Smooth muscle cell (in vitro differentiated cells): ENCODE measurements around the gene PTPRG. TPM values are rescaled to one million over a fixed set of nuclear protein-coding genes. Genes with fewer than 3 reads are reported as not detected.

Source experiments
- DNase-seq: peaks from one replicate; lab custom pipeline; 2025; ENCODE audit not compliant: unreplicated experiment; lab: John Stamatoyannopoulos, UW
- H2AFZ ChIP-seq: fragments of 200-600 bp; sonication (generic); 2 replicates; pipeline ENCODE4 v1.6.0; 2016; ENCODE audit warnings: antibody characterized with exemption, low read depth, mild to moderate bottlenecking
- H3F3A ChIP-seq: fragments of 200-600 bp; sonication (generic); 2 replicates; pipeline ENCODE4 v1.6.0; 2017; ENCODE audit warnings: antibody characterized with exemption, low read depth
- H3K27ac ChIP-seq: fragments of 200-600 bp; sonication (generic); 2 replicates; pipeline ENCODE4 v1.5.1; 2016; ENCODE audit warnings: low read depth, mild to moderate bottlenecking
- H3K27me3 ChIP-seq: fragments of 200-600 bp; sonication (generic); 2 replicates; pipeline ENCODE4 v1.6.1; 2016; ENCODE audit warnings: low read depth, mild to moderate bottlenecking
- H3K36me3 ChIP-seq: fragments of 200-600 bp; sonication (generic); 2 replicates; pipeline ENCODE4 v1.5.1; 2016; ENCODE audit warnings: low read depth
- H3K4me1 ChIP-seq: fragments of 200-600 bp; sonication (generic); 2 replicates; pipeline ENCODE4 v1.5.1; 2016; ENCODE audit warnings: low read depth
- H3K4me2 ChIP-seq: fragments of 200-600 bp; sonication (generic); 2 replicates; pipeline ENCODE4 v1.6.0; 2016; ENCODE audit warnings: mild to moderate bottlenecking
- H3K4me3 ChIP-seq: fragments of 200-600 bp; sonication (generic); 2 replicates; pipeline ENCODE4 v1.5.1; 2016; ENCODE audit warnings: mild to moderate bottlenecking
- H3K79me2 ChIP-seq: fragments of 200-600 bp; sonication (generic); 2 replicates; pipeline ENCODE4 v1.6.0; 2016; ENCODE audit warnings: low read depth, mild to moderate bottlenecking
- H3K9ac ChIP-seq: fragments of 200-600 bp; sonication (generic); 2 replicates; pipeline ENCODE4 v1.6.0; 2016; ENCODE audit warnings: low read depth
- H3K9me3 ChIP-seq: fragments of 200-600 bp; sonication (generic); replicated peaks from 2 replicates; pipeline ENCODE4 v1.5.1; 2016; ENCODE audit warnings: low read depth
- H4K20me1 ChIP-seq: fragments of 200-600 bp; sonication (generic); 2 replicates; pipeline ENCODE4 v1.6.0; 2016; ENCODE audit warnings: low read depth
- CTCF ChIP-seq: fragments of 200-600 bp; sonication (generic); IDR thresholded peaks from 2 replicates; pipeline ENCODE4 v1.5.1; 2017; ENCODE audit warnings: borderline replicate concordance, mild to moderate bottlenecking, antibody characterized with exemption; ENCODE audit not compliant: insufficient read depth, poor library complexity, severe bottlenecking
- WGBS: methylation state at CpG from one replicate; pipeline ENCODE4 v1.1.7; 2016; ENCODE audit warnings: low lambda C conversion rate; 5-methylcytosine and 5-hydroxymethylcytosine counted together
- polyA plus RNA-seq: library from polyadenylated mRNA; unstranded; fragments of >200 nt; fragmentation: Nextera tagmentation; extraction: Ambion mirVana; gene quantifications from 2 replicates; pipeline ENCODE4 v1.2.1, GENCODE V29; 2016
- total RNA-seq: library from RNA; depleted of rRNA; stranded (reverse); fragments of >200 nt; gene quantifications from 2 replicates; pipeline ENCODE4 v1.2.3, GENCODE V29; 2014

The PTPRG gene
- total and polyA plus RNA-seq, 2 experiments from 2014 or later, result 21.2 to 87.3 TPM

DNA sequence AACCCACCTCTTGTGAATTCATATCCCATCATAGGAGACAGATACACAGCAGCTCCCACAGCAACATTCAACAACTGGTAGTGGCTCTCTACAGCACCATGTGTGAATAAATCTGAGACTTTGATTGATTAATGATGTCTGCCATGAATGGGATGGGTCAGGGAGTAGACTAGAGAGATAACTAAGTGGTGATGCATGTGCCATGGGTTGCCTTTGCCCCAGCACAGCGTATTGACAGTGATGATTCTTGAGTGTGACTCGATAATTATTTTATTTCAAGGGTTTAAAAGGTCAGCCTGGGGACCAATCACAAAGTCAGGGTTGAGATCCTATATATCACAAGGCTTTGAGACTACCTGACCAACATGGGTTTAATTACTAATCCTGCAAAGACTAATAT, 295.9 kb downstream of the PTPRG start:
- peaks cover 78% of the 10 kb centered on the region for H4K20me1 ChIP-seq
- no peak overlapping the region for H3K27ac ChIP-seq
- DNase-seq, result no peak
- no peaks in the 10 kb centered on the region for H3K27me3 ChIP-seq
- peaks cover 5% of the 10 kb centered on the region for H3K4me1 ChIP-seq
- no peak overlapping the region for H3K4me2 ChIP-seq
- H3K9me3 ChIP-seq, result no peaks in the 10 kb centered on the region
- H2AFZ ChIP-seq, result no peak overlapping the region
- H3K4me3 ChIP-seq, result no peak overlapping the region
- no peak for TF ChIP-seq CTCF
- 96% methylated on average over 2 of the region's 2 CpGs for WGBS
- peaks cover 28% of the 10 kb centered on the region for H3K79me2 ChIP-seq
- H3F3A ChIP-seq, result no peaks in the 10 kb centered on the region
- no peaks in the 10 kb centered on the region for H3K36me3 ChIP-seq
- no peak overlapping the region for H3K9ac ChIP-seq

GRCh38 chr3:61858054-61858453, 296.7 kb downstream of the PTPRG start:
- Histone ChIP-seq H3K36me3 (no peaks in the 10 kb centered on the region), H3F3A (no peaks in the 10 kb centered on the region), H3K79me2 (peaks cover 24% of the 10 kb centered on the region), H2AFZ (no peak overlapping the region), H3K9ac (no peak overlapping the region), H3K27me3 (no peaks in the 10 kb centered on the region), H3K4me2 (no peak overlapping the region), H4K20me1 (peaks cover 78% of the 10 kb centered on the region), H3K4me3 (no peak overlapping the region), H3K4me1 (peaks cover 5% of the 10 kb centered on the region), H3K27ac (no peak overlapping the region), H3K9me3 (no peaks in the 10 kb centered on the region)
- 24% methylated on average over 2 of the region's 2 CpGs for whole genome bisulfite sequencing
- TF ChIP-seq CTCF, result peak; percentile 31
- no peak for DNase-seq

DNA sequence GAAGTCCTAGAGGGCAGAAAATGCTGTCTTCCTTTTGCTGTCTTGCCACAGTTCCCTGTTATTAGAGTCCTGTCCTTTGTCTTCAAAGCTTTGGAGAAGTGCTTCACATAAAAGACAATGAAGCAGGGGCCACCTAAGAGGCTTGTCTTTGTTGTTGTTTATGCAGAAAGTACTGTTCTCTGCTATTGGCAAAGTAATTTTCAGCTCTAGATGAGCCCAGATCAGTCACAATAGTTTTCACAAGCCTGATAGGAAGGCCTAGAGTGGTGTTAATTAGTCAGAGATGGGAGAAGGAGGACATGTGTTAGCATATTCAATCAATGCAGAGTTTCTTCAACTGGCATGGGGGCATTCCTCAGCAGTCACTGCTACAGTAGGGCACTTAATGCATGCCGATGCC, 300.0 kb downstream of the PTPRG start:
- 86% methylated on average over 1 of the region's 1 CpG for WGBS
- no peaks in the 10 kb centered on the region for H3K27me3 ChIP-seq
- no peak overlapping the region for H2AFZ ChIP-seq
- peaks cover 10% of the 10 kb centered on the region for H3K79me2 ChIP-seq
- H3K9me3 ChIP-seq, result no peaks in the 10 kb centered on the region
- H3K4me1 ChIP-seq, result no peaks in the 10 kb centered on the region
- no peak overlapping the region for H3K9ac ChIP-seq
- TF ChIP-seq CTCF, result no peak
- H4K20me1 ChIP-seq, result peaks cover 78% of the 10 kb centered on the region
- H3K4me2 ChIP-seq, result no peak overlapping the region
- H3K4me3 ChIP-seq, result no peak overlapping the region
- H3K36me3 ChIP-seq, result no peaks in the 10 kb centered on the region
- H3F3A ChIP-seq, result no peaks in the 10 kb centered on the region
- no peak overlapping the region for H3K27ac ChIP-seq
- DNase-seq, result no peak

DNA sequence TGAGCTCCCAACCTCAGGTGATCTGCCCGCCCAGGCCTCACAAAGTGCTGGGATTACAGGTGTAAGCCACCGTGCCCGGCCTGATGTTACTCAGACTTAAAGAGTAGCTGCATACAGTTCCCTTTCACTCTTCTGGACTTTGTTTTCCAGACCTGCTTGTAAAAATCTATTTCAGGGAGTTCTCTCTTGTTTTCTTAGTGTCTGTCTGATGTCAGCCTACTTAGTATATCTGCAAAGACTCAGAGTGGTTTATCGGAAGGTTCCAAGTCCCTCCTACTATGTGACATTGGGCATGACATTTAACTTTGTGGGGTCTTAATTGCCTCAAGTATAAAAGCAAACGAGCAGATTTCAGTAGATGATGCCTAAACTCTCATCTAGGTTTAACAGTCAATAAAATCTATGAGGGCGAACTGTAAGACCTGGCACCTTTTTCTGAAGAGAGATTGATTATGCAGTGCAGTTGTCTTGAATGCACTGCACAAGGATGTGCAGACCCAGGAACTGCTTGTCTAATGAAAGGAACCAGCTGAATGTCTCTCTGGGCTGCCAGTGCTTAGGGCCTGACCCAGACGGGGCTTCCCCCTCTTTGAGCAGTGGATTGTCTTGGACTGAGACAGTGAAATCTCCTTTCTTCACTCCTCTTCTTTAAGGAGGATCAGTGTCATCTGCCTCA, 301.4 kb downstream of the PTPRG start:
- no peak overlapping the region for H3K27ac ChIP-seq
- no peaks in the 10 kb centered on the region for H3F3A ChIP-seq
- no peaks in the 10 kb centered on the region for H3K27me3 ChIP-seq
- DNase-seq, result no peak
- whole genome bisulfite sequencing, result 48% methylated on average over 7 of the region's 7 CpGs
- H3K4me1 ChIP-seq, result no peaks in the 10 kb centered on the region
- no peak for TF ChIP-seq CTCF
- H3K4me3 ChIP-seq, result no peak overlapping the region
- H3K9ac ChIP-seq, result no peak overlapping the region
- H3K79me2 ChIP-seq, result peaks cover 10% of the 10 kb centered on the region
- peaks cover 77% of the 10 kb centered on the region for H4K20me1 ChIP-seq
- no peak overlapping the region for H3K4me2 ChIP-seq
- no peak overlapping the region for H2AFZ ChIP-seq
- H3K36me3 ChIP-seq, result no peaks in the 10 kb centered on the region
- no peaks in the 10 kb centered on the region for H3K9me3 ChIP-seq
